HG03097 (cell line): ENCODE measurements around the gene SUPT20HL1.
A peak's percentile ranks its signal among the peaks of the same experiment; 100 is the strongest.
"Not testable (repeated sequence)": the region's sequence is repeated elsewhere in the genome, so short reads cannot be mapped to it uniquely, and the experiment has no call there.

ENCODE experiments used
- ATAC-seq: cut with Tn5 transposase; IDR thresholded peaks from one replicate; pipeline ENCODE4 v1.9.1; 2021; ENCODE audit not compliant: unreplicated experiment, low FRiP score

Gene SUPT20HL1

DNA sequence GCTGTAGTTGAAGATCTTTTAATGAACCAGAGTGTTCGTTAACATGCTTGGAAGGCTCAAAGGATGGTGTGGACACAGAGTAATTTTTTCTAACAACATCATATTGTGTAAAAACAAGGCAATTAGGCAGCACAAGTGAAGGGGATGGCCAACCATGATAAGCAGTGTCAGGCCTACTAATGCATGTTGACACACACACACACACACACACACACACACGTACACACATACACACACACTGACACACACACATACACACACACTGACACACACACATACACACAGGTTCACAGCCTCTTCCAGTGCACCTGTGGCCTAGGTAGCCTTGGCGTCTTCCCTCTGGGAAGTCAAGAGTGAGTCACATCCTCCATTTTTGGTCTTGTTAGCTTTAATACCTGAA is at the start of gene SUPT20HL1:
TSS of gene SUPT20HL1 (plus strand) at position 368 of the 400 bp plus-strand sequence. CDS start 2,122 bp downstream, outside the sequence.
- no peak for ATAC-seq

DNA sequence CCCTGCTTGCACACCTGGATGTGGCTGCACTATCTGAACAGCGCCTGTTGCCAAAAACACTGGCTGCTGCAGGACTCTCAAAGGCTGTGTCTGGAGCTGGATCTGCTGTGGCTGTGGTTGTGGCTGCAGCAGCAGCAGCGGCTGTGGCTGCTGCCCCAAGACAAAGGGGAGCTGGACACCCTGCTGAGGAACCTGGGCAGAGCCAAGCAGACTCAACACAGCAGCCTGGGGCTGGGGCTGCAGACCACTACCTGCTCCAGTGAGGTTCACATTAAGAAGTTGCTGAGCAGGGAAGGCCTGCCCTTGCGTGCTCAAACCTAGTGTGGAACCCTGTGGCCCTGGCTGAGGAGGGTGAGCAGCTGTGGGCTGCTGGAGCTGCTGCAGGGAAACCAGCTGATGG is 49.5 kb upstream of the SUPT20HL1 start:
- ATAC-seq = not testable (repeated sequence)

GRCh38 chrX:24311507-24312248 is 48.8 kb upstream of the SUPT20HL1 start:
- not testable (repeated sequence) for ATAC-seq

GRCh38 chrX:24312249-24312607 is 48.2 kb upstream of the SUPT20HL1 start:
- ATAC-seq = not testable (repeated sequence)

DNA sequence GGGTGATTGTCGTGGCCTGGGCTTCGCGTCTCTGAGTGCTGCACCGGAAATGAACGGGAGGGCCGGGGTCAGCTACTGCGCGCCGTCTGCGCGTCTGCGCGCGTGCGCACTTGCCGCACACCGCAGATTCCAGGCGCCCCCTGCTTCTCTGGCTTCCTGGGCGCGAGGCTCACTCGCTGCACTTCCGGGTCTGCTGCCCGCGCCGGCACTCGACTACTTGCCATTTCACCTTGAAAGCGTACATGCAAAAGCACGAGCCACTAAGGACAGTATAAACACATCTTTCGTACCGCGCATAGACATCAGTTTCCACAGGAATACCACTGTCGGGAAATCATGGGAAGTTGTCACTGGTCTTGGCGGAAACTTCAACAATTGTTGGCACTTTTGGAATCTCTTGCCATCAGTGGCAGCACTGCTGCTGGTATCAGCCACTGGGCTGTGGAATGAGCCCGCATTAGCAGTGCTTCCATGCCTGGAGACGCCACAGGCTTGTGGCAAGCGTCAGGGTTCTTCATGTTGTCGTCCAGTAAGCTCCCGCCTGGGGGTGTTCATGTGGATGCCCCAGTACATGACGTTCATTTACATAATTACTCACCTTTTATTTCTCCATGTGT is 46.3 kb upstream of the SUPT20HL1 start, which contains the start of gene SUPT20HL2:
TSS of gene SUPT20HL2 (minus strand) at position 51 of the 617 bp plus-strand sequence. CDS start 754 bp downstream, outside the sequence.
- no peak for ATAC-seq

GRCh38 chrX:24316111-24316510 is 44.3 kb upstream of the SUPT20HL1 start:
- ATAC-seq = no peak

DNA sequence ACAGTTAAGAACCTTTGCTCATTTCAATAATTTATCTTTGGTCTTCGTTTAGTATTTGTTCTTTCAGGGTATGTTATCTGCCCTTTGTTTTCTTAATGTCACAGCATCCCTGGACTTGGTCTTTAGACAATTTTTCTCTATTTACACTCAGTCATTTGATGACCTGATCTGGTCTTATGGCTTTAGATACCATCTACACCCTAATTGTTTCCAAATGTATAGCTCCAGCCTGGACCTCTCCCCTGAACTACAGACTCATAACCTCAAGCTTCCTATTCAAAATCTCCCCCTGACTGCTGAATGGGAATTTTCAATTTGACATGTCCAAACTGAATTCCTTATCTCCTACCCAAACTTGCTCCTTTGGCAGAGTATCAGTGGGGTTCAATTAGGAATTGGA is 42.9 kb upstream of the SUPT20HL1 start:
- no peak for ATAC-seq

DNA sequence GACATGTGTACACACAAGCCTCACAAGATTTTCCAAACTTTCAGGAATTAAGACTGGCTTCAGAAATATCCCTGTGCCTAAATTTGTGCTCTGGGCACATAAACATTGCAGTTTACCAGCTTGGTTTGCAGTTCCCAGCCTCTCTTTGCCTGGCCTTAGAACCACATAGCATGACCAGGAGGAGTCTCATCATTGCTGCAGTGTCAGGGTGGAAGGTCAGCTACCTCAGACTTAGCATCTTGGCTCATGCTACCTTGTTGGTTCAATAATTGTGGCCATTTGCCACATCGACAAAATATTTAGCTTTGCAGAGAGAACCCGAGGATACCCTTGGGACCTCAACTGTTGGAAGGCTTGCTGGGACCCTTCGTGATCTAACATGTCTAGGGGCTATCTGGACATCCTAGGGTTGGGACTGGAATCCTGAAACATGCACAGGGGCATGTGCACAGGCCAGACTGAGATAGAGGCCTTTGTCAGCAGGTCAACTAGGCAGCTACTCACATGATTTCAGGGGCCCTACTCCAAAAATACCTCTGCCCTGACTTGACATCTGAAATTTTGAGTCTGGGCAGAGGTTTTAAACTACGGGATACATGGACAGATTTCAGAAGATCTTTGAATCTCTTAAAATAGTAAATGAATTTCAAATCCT is 38.6 kb upstream of the SUPT20HL1 start:
- no peak for ATAC-seq

DNA sequence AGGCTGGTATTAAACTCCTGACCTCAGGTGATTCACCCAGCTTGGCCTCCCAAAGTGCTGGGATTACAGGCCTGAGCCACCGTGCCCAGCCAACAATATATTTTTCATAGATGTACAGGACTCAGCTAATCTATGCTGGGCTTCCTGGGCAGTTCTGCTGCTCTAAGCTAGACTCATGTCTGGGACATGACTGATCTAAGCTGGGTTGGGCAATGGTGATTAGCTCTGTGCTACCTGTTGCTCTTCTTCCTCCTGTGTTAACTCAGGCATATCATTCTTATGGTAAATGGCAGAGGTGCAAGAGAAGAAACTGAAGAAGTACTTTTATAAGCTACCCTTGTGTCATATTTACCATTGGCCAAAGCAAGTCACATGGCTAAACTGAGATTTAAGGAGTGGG is 35.2 kb upstream of the SUPT20HL1 start:
- no peak for ATAC-seq

DNA sequence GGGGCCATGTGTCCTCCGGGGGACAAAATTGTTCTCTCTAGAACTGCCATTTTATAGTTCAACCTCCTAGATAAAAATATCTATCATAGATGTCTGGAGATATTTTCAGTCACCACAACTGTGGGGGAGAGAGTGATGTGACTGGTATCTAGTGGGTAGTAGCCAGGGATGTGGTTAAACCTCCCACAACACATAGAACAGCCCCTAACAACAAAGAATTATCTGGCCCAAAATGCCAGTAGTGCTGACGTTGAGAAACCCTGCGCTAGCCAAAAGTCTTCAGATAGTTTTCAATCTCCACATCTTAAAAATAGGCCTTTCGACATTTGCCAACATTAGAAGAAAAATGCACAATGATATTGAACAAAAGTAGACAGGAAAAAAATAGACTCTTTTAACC is 27.6 kb upstream of the SUPT20HL1 start:
- ATAC-seq = no peak

DNA sequence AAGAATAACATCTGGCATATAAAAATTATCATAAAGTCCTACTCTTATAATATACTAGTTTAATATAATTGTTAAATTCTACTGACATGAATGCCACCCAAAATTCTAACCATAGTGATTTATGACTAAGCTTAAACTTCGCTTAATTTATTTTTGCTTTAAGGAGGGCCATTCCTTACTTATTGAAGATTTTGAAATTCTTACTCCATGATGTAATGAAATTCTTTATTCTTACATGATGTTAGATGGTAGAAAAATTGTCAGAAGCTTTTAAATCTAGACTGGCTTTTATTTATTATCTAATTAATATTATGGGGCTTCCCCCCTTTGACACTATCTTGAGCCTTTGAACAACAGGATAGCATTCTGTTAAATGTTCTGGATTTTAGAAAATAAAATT is 27.1 kb upstream of the SUPT20HL1 start:
- ATAC-seq = no peak

DNA sequence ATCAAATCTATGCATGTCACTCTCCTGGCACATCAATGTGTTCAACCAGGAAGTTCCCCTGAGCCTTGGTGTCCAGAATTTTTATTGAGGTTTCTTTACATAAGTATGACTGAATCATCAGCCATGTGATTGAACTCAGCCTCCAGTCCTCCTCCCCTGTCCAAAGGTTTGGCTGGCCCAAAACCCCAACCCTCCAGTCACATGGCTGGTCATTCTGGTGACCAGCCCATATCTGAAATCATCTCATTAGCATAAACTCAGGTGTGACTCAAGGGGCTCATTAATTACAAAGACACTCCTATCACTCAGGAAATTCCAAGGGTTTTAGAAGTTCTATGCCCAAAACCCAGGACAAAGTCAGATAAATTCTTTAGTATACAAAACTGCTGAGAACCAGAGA is 26.0 kb upstream of the SUPT20HL1 start:
- ATAC-seq = no peak

DNA sequence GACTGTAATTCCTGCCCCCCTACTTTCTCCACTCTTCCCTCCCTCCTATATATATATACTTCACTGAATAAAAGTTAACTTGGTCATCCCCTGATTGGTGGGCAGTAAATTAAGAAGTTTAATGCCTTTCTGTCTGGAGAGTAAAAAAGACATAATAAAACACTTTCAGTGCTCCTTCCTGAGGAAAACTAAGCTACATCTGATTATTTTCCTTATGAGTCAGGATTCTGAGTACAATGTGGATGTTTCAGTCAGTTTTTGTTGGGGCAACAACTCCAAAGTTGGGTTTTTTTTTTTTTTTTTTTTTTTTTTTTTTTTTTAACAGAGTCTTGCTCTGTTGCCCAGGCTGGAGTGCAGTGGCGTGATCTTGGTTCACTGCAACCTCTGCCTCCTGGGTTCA is 24.6 kb upstream of the SUPT20HL1 start:
- no peak for ATAC-seq

DNA sequence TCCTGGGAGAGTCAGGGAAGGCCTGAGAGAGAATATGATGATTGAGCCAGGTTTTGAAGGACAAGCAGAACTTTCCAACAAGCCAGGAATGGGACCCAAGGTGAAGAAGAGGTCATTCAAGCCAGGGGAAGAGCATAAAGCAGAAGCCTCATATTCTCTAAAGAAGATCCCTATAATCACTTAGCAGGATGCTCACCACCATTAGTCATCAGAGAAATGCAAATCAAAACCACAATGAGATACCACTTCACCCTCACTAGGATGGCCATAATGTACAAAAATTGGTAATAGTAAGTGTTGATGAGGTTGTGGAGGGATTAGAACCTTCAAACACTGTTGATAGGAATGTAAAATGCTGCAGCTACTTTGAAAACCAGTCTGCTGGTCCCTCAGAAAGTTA is 20.5 kb upstream of the SUPT20HL1 start:
- ATAC-seq = no peak

DNA sequence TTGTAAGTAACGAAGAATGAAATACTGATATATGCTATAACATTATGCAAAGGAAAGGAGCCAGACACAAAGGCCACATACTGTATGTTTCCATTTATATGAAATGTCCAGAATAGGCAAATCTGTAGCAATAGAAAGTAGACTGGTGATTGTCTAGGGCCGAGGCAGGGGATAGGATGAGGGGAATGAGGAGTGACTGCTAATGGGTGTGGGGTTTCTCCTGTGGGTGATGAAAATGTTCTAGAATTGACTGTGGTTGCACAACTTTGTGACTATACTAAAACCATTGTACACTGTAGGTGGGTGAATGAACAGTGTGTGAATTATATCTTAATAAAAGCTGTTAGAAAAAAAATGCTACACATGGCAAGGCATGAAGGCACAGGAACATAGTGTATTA is 19.9 kb upstream of the SUPT20HL1 start:
- no peak for ATAC-seq

DNA sequence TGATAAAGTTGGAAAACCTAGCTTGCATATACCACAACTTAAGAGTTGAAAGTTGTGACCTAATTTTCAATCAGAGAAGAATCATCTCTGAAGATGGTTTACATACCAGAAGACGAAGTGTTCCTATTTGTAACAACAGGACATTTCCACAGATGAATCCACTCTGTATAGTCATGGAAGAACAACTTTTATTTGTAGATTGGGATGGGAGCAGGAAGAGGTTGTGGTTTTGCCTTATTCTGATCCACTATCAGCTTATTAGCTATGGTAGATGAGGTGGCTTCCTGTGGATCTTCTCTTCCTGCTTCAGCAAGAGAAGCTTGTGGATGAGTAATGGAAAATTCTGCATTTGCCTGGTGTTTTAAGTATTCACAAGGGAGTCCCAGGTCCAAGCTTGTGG is 18.6 kb upstream of the SUPT20HL1 start:
- ATAC-seq = no peak

DNA sequence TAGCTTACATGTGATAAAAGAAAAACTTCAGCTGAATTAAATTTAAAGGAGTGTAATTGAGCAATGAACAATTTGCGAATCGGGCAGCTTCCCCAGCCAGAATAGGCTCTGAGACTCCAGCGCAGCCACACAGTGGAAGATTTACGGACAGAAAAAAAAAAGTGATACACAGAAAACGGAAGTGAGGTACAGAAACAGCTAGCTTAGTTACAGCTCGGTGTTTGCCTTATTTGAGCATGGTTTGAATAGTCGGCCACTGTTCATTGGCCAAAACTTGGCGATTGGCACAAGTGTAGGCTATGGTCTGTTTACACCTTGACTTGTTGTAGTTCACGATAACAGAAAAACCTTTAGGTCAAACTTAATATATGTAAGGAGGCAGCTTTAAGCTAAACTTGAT is 16.7 kb upstream of the SUPT20HL1 start:
- peak; percentile 79 for ATAC-seq

- no peak for ATAC-seq
Observed at GRCh38 chrX:24347881-24348280, 12.6 kb upstream of the SUPT20HL1 start.

DNA sequence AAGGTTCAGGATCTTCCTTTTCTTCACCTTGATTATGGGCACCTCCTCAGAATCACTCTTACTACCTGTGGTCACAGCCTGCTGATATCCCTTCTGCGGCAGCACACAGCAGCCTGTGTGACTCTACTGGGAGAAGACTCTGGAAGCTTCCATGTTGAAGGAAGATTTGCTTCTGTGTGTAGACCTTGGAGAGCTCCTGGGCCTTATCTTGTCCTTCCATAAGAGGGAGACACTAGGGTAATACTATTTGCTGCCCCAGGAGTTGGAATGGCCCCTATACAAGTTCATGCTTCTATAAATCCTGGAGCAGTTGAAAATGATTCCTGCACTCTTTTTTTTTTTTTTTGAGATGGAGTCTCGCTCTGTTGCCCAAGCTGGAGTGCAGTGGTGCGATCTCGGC is 10.2 kb upstream of the SUPT20HL1 start:
- no peak for ATAC-seq

- no peak for ATAC-seq
Observed at GRCh38 chrX:24355095-24355494, 5.3 kb upstream of the SUPT20HL1 start.

- no peak for ATAC-seq
Observed at GRCh38 chrX:24357106-24357505, 3.3 kb upstream of the SUPT20HL1 start.
